GM23338 (cell line): ENCODE results near the gene NUDT21. TPM values are rescaled to one million over a fixed set of nuclear protein-coding genes. Genes with fewer than 3 reads are reported as not detected.

Experiments
- ATAC-seq: fragments of 200-7000 bp; cut with Tn5 transposase; 3 replicates; pipeline ENCODE4 v1.9.1; 2020
- DNase-seq: peaks from one replicate; pipeline ENCODE4 v3.0.0-alpha.2; 2015; ENCODE audit warnings: low spot score
- H2AFZ ChIP-seq: fragments of 200-600 bp; sonication (generic); 2 replicates; pipeline ENCODE4 v1.8.0; 2016; ENCODE audit warnings: antibody characterized with exemption, mild to moderate bottlenecking, moderate library complexity
- H3F3A ChIP-seq: fragments of 200-600 bp; sonication (generic); replicated peaks from 2 replicates; pipeline ENCODE4 v1.8.0; 2017; ENCODE audit warnings: antibody characterized with exemption, mixed run types, low read depth
- H3K27ac ChIP-seq: fragments of 200-600 bp; sonication (generic); 2 replicates; pipeline ENCODE4 v1.6.1; 2016; ENCODE audit warnings: low read depth
- H3K27me3 ChIP-seq: fragments of 200-600 bp; sonication (generic); 2 replicates; pipeline ENCODE4 v1.8.0; 2016; ENCODE audit warnings: mild to moderate bottlenecking, mixed run types, moderate library complexity; ENCODE audit not compliant: insufficient read depth
- H3K36me3 ChIP-seq: fragments of 200-600 bp; sonication (generic); 2 replicates; pipeline ENCODE4 v1.8.0; 2016; ENCODE audit warnings: mild to moderate bottlenecking; ENCODE audit not compliant: insufficient read depth
- H3K4me1 ChIP-seq: fragments of 200-600 bp; sonication (generic); 2 replicates; pipeline ENCODE4 v1.8.0; 2016; ENCODE audit warnings: mild to moderate bottlenecking, moderate library complexity; ENCODE audit not compliant: insufficient read depth
- H3K4me2 ChIP-seq: fragments of 200-600 bp; sonication (generic); 2 replicates; pipeline ENCODE4 v1.7.1; 2017; ENCODE audit warnings: mixed run types
- H3K4me3 ChIP-seq: fragments of 200-600 bp; sonication (generic); 2 replicates; pipeline ENCODE4 v1.6.1; 2016; ENCODE audit warnings: mixed run types
- H3K79me2 ChIP-seq: fragments of 200-600 bp; sonication (generic); replicated peaks from 2 replicates; pipeline ENCODE4 v1.8.0; 2017; ENCODE audit warnings: mild to moderate bottlenecking; ENCODE audit not compliant: insufficient read depth
- H3K9me2 ChIP-seq: fragments of 200-600 bp; sonication (generic); 2 replicates; pipeline ENCODE4 v1.8.0; 2017; ENCODE audit not compliant: insufficient read depth
- H4K20me1 ChIP-seq: fragments of 200-600 bp; sonication (generic); replicated peaks from 2 replicates; pipeline ENCODE4 v1.8.0; 2017; ENCODE audit warnings: mild to moderate bottlenecking; ENCODE audit not compliant: insufficient read depth
- H3K27ac Mint-ChIP-seq: 2 replicates; pipeline ENCODE4 v1.8.0; 2020; ENCODE audit warnings: inconsistent platforms, mild to moderate bottlenecking, moderate library complexity, mixed read lengths
- H3K27me3 Mint-ChIP-seq: 3 replicates; pipeline ENCODE4 v1.8.0; 2022; ENCODE audit warnings: low read depth, mild to moderate bottlenecking, moderate library complexity, mixed read lengths, inconsistent platforms; ENCODE audit not compliant: insufficient read depth, poor library complexity
- H3K36me3 Mint-ChIP-seq: 3 replicates; pipeline ENCODE4 v1.8.0; 2021; ENCODE audit warnings: low read depth, mild to moderate bottlenecking, inconsistent platforms, moderate library complexity, mixed read lengths
- H3K4me1 Mint-ChIP-seq: 3 replicates; pipeline ENCODE4 v1.8.0; 2020; ENCODE audit warnings: mild to moderate bottlenecking, inconsistent platforms, mixed read lengths
- H3K4me3 Mint-ChIP-seq: 3 replicates; pipeline ENCODE4 v1.8.0; 2021; ENCODE audit warnings: moderate library complexity, mild to moderate bottlenecking, inconsistent platforms, mixed read lengths
- H3K9me3 Mint-ChIP-seq: 3 replicates; pipeline ENCODE4 v1.8.0; 2020; ENCODE audit warnings: moderate library complexity, mild to moderate bottlenecking, inconsistent platforms, mixed read lengths
- CREB1 ChIP-seq: fragments of 250-450 bp; sonication (Bioruptor Pico); IDR thresholded peaks from 2 replicates; pipeline ENCODE4 v1.5.0; 2020; ENCODE audit warnings: low read depth, mild to moderate bottlenecking, moderate library complexity
- CTCF ChIP-seq, 2 experiments: fragments of 200-600 bp in 1 of 2; sonication (generic) in 1 of 2; conservative IDR thresholded peaks; 2 replicates each; pipeline versions ENCODE4 v1.5.1 to v1.6.1; 2016 to 2017; ENCODE audit warnings: antibody characterized with exemption in 2 of 2, low read depth in 2 of 2, mild to moderate bottlenecking in 2 of 2, moderate library complexity in 1 of 2
- ETS1 ChIP-seq: IDR thresholded peaks from 2 replicates; pipeline ENCODE4 v1.6.1; 2016; ENCODE audit warnings: antibody characterized with exemption
- EZH2 ChIP-seq: fragments of 200-600 bp; sonication (generic); IDR thresholded peaks from one replicate; pipeline ENCODE4 v1.8.0; 2017; ENCODE audit warnings: antibody characterized with exemption, mild to moderate bottlenecking, low read depth; ENCODE audit not compliant: unreplicated experiment
- EZH2phosphoT487 ChIP-seq: fragments of 200-600 bp; sonication (generic); IDR thresholded peaks from one replicate; pipeline ENCODE4 v1.8.1; 2018; ENCODE audit warnings: antibody characterized with exemption; ENCODE audit not compliant: unreplicated experiment
- JUNB ChIP-seq: IDR thresholded peaks from one replicate; pipeline ENCODE4 v1.6.1; 2016; ENCODE audit warnings: antibody characterized with exemption; ENCODE audit not compliant: unreplicated experiment
- NANOG ChIP-seq: IDR thresholded peaks from 2 replicates; pipeline ENCODE4 v1.6.1; 2016; ENCODE audit warnings: antibody characterized with exemption, borderline replicate concordance
- POLR2AphosphoS5 ChIP-seq: IDR thresholded peaks from 2 replicates; pipeline ENCODE4 v1.6.1; 2016; ENCODE audit warnings: antibody characterized with exemption, low read depth
- REST ChIP-seq: IDR thresholded peaks from one replicate; pipeline ENCODE4 v1.6.1; 2018; ENCODE audit warnings: antibody characterized with exemption; ENCODE audit not compliant: unreplicated experiment
- STAT1 ChIP-seq: IDR thresholded peaks from one replicate; pipeline ENCODE4 v1.6.1; 2016; ENCODE audit warnings: antibody characterized with exemption; ENCODE audit not compliant: unreplicated experiment
- ZNF114 ChIP-seq: fragments of 250-450 bp; sonication (Bioruptor Pico); IDR thresholded peaks from 2 replicates; pipeline ENCODE4 v1.5.0; 2020; ENCODE audit warnings: mild to moderate bottlenecking, moderate library complexity
- ZNF331 ChIP-seq: fragments of 250-450 bp; sonication (Bioruptor Pico); IDR thresholded peaks from 2 replicates; pipeline ENCODE4 v1.5.0; 2020; ENCODE audit warnings: low read depth, mild to moderate bottlenecking, moderate library complexity
- ZNF462 ChIP-seq: fragments of 250-450 bp; sonication (Bioruptor Pico); IDR thresholded peaks from 2 replicates; pipeline ENCODE4 v1.5.0; 2020; ENCODE audit warnings: mild to moderate bottlenecking, moderate library complexity
- polyA plus RNA-seq: library from polyadenylated mRNA; unstranded; fragments of >200 nt; fragmentation: Nextera tagmentation; extraction: Ambion mirVana; gene quantifications from 2 replicates; pipeline ENCODE4 v1.2.1, GENCODE V29; 2016
- total RNA-seq: library from RNA; depleted of rRNA; stranded (reverse); fragments of >200 nt; shearing (Covaris generic); gene quantifications from 2 replicates; pipeline ENCODE4 v1.2.3, GENCODE V29; 2014

The NUDT21 gene
- total and polyA plus RNA-seq, 2 experiments from 2014 or later: 83.4 to 132 TPM

- no peaks in the 10 kb centered on the region for H3K4me1 ChIP-seq
- Mint-ChIP-seq H3K9me3 (no peaks in the 10 kb centered on the region), H3K36me3 (peaks cover 25% of the 10 kb centered on the region), H3K4me1 (no peaks in the 10 kb centered on the region; the same call in 1 of the 3 replicates), H3K27me3 (no peaks in the 10 kb centered on the region), H3K4me3 (no peak overlapping the region), H3K27ac (no peak overlapping the region)
- TF ChIP-seq EZH2: no peak
- TF ChIP-seq ETS1: no peak
- TF ChIP-seq STAT1: no peak
- no peak for TF ChIP-seq ZNF331 (CRISPR knock-in tag)
- no peak for TF ChIP-seq NANOG
- no peak for TF ChIP-seq ZNF114 (CRISPR knock-in tag)
- TF ChIP-seq EZH2phosphoT487: no peak
- TF ChIP-seq POLR2AphosphoS5: no peak
- TF ChIP-seq CREB1 (CRISPR knock-in tag): no peak
- no peak for TF ChIP-seq ZNF462 (CRISPR knock-in tag)
- no peak for TF ChIP-seq REST
- no peak for TF ChIP-seq JUNB
- TF ChIP-seq CTCF (conservative IDR thresholded peaks at IDR 0.05; ENCODE audit: low read depth in 2 of 2): no peak
- H2AFZ ChIP-seq: no peak overlapping the region
- peaks cover 3% of the 10 kb centered on the region; the same call in 1 of the 2 replicates for H3K36me3 ChIP-seq
- 0 out of 2 replicates have a peak, but pooled peaks cover 2% of the 10 kb centered on the region for H4K20me1 ChIP-seq
- no peak overlapping the region for H3K27ac ChIP-seq
- H3K9me2 ChIP-seq: no peaks in the 10 kb centered on the region
- H3F3A ChIP-seq: no peaks in the 10 kb centered on the region
- 0 out of 2 replicates have a peak, but pooled peaks cover 2% of the 10 kb centered on the region for H3K79me2 ChIP-seq
- no peaks in the 10 kb centered on the region for H3K27me3 ChIP-seq
- no peak overlapping the region for H3K4me2 ChIP-seq
- DNase-seq: no peak
- no peak for ATAC-seq
- H3K4me3 ChIP-seq: no peak overlapping the region
Measured at GRCh38 chr16:56408379-56409098, 42.6 kb downstream of the NUDT21 start.
